ENCODE data around the gene PANK3.
"Not testable (repeated sequence)": the region's sequence is repeated elsewhere in the genome, so short reads cannot be mapped to it uniquely, and the experiment has no call there.

The PANK3 gene

GRCh38 chr5:168591302-168592013 is 12.3 kb upstream of the PANK3 start:
- DNase-seq, result no peak

- no peak for DNase-seq
Observed at GRCh38 chr5:168590666-168591065, 11.5 kb upstream of the PANK3 start.

- no peak for DNase-seq
Observed at GRCh38 chr5:168587987-168588386, 8.8 kb upstream of the PANK3 start.

- DNase-seq, result no peak
Observed at GRCh38 chr5:168585119-168585856, 6.1 kb upstream of the PANK3 start.

GRCh38 chr5:168583742-168584482 is 4.7 kb upstream of the PANK3 start:
- DNase-seq, result no peak

- not testable (repeated sequence) for DNase-seq
Observed at GRCh38 chr5:168580814-168581469, 1.8 kb upstream of the PANK3 start.

GRCh38 chr5:168580227-168580508 is 1.0 kb upstream of the PANK3 start:
- DNase-seq, result no peak

- peak; percentile 98 for DNase-seq
Observed at GRCh38 chr5:168579488-168580226, 489 bp upstream of the PANK3 start.

- DNase-seq, result peak; percentile 29
Observed at GRCh38 chr5:168578006-168578405, 1.2 kb downstream of the PANK3 start.

GRCh38 chr5:168575391-168576372 is 3.5 kb downstream of the PANK3 start:
- no peak for DNase-seq

GRCh38 chr5:168574156-168574555 is 5.0 kb downstream of the PANK3 start:
- DNase-seq, result not testable (repeated sequence)

- not testable (repeated sequence) for DNase-seq
Observed at GRCh38 chr5:168573663-168574062, 5.5 kb downstream of the PANK3 start.

- DNase-seq, result no peak
Observed at GRCh38 chr5:168570490-168571328, 8.5 kb downstream of the PANK3 start.

- DNase-seq, result no peak
Observed at GRCh38 chr5:168568738-168569137, 10.4 kb downstream of the PANK3 start.

- DNase-seq, result no peak
Observed at GRCh38 chr5:168563959-168564358, 15.2 kb downstream of the PANK3 start.

GRCh38 chr5:168562279-168562678 is 16.9 kb downstream of the PANK3 start:
- DNase-seq, result no peak

GRCh38 chr5:168557389-168557788 is 21.8 kb downstream of the PANK3 start:
- DNase-seq, result no peak

GRCh38 chr5:168553377-168554130 is 25.6 kb downstream of the PANK3 start:
- DNase-seq, result no peak

GRCh38 chr5:168552146-168552545 is 27.0 kb downstream of the PANK3 start:
- DNase-seq, result no peak

- no peak for DNase-seq
Observed at GRCh38 chr5:168550656-168551055, 28.5 kb downstream of the PANK3 start.
